ENCODE measurements around the gene HSPA4L.

- no peak for TF ChIP-seq CTCF (IDR thresholded peaks at IDR 0.05)
- TF ChIP-seq POLR2AphosphoS5 (IDR thresholded peaks at IDR 0.05), result no peak
- no peak for TF ChIP-seq POLR2A (IDR thresholded peaks at IDR 0.05)
- no peak for TF ChIP-seq EP300 (IDR thresholded peaks at IDR 0.05)
Observed at GRCh38 chr4:127822430-127822829, 40.3 kb downstream of the HSPA4L start.
